ENCODE measurements around the gene HPN. TPM values are rescaled to one million over a fixed set of nuclear protein-coding genes. Genes with fewer than 3 reads are reported as not detected.
A peak's percentile ranks its signal among the peaks of the same experiment; 100 is the strongest.
"Not testable (repeated sequence)": the region's sequence is repeated elsewhere in the genome, so short reads cannot be mapped to it uniquely, and the experiment has no call there.

The HPN gene
- total RNA-seq, 2 experiments from 2014 or later, result 0.11 TPM; not detected in 1

DNA sequence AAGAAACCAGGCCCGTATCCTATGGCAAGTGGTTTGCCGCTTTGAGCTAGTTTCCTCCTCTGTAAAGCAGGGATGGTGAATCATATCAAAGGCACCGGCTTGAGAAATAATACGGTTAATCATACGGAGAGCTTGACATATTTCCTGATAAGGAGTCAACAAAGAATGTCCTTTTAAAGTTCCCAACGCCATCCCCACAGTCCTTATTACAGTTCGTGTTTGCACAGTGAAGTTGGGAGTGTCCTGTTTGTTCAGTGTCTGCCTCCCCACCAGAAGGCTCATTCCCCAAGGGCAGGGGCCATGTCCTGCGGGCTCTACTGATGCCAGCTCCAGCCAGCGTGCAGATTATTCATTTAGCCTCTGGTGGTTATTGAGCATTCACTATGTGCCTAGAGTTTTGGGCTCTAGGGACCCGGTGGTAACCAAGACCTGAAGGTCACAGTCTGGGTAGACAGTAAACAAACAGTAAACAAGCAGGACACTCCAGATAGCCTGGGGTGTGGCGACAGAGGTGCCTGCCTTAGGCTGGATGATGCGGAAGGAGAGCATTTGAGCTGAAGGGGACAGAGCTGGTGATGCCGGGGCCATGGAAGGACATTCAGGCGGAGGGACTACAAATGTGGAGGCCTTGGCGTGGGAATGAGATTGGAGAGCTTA lies 35.1 kb upstream of the HPN start:
- H3K36me3 Mint-ChIP-seq (ENCODE audit: low read depth), result peaks cover 59% of the 10 kb centered on the region
- peak overlapping the region; percentile 31 for H3K27ac Mint-ChIP-seq
- H3K27me3 Mint-ChIP-seq, result no peaks in the 10 kb centered on the region
- no peak overlapping the region for H3K4me3 Mint-ChIP-seq
- ATAC-seq, result no peak
- H3K9me3 Mint-ChIP-seq, result no peaks in the 10 kb centered on the region
- intact Hi-C loops (cut with micrococcal nuclease), result no loop called here
- CTCF ChIA-PET, result interaction anchor here (0.8 to 1.5 kb wide), 3 partner anchors 34 to 38 kb away, joined by 3 read pairs; no protein-coding TSS in a partner anchor
- no peak for DNase-seq
- TF ChIP-seq, protein P1, sequence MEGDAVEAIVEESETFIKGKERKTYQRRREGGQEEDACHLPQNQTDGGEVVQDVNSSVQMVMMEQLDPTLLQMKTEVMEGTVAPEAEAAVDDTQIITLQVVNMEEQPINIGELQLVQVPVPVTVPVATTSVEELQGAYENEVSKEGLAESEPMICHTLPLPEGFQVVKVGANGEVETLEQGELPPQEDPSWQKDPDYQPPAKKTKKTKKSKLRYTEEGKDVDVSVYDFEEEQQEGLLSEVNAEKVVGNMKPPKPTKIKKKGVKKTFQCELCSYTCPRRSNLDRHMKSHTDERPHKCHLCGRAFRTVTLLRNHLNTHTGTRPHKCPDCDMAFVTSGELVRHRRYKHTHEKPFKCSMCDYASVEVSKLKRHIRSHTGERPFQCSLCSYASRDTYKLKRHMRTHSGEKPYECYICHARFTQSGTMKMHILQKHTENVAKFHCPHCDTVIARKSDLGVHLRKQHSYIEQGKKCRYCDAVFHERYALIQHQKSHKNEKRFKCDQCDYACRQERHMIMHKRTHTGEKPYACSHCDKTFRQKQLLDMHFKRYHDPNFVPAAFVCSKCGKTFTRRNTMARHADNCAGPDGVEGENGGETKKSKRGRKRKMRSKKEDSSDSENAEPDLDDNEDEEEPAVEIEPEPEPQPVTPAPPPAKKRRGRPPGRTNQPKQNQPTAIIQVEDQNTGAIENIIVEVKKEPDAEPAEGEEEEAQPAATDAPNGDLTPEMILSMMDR (IDR thresholded peaks at IDR 0.05), result no peak
- POLR2A ChIA-PET, result no interaction called here
- peaks cover 59% of the 10 kb centered on the region for H3K4me1 Mint-ChIP-seq (ENCODE audit: low read depth)

GRCh38 chr19:35006999-35007365 lies 34.5 kb upstream of the HPN start:
- DNase-seq (no peak), ATAC-seq (no peak)
- H3K27ac Mint-ChIP-seq, result peak overlapping the region; percentile 31
- POLR2A ChIA-PET, result no interaction called here
- H3K4me1 Mint-ChIP-seq (ENCODE audit: low read depth), result peaks cover 61% of the 10 kb centered on the region
- TF ChIP-seq, protein P1 (IDR thresholded peaks at IDR 0.05), result no peak
- H3K27me3 Mint-ChIP-seq, result no peaks in the 10 kb centered on the region
- CTCF ChIA-PET, result interaction anchor here (1.5 kb wide), 1 partner anchor 35 kb away, joined by 3 read pairs; no protein-coding TSS in a partner anchor
- H3K9me3 Mint-ChIP-seq, result no peaks in the 10 kb centered on the region
- no peak overlapping the region for H3K4me3 Mint-ChIP-seq
- intact Hi-C loops (cut with micrococcal nuclease), result no loop called here
- peaks cover 62% of the 10 kb centered on the region for H3K36me3 Mint-ChIP-seq (ENCODE audit: low read depth)

- ChIA-PET POLR2A (interaction anchor here (0.8 to 1.0 kb wide), 2 partner anchors 12 to 24 kb away, joined by 3 read pairs; no protein-coding TSS in a partner anchor), CTCF (interaction anchor here (1.3 to 1.5 kb wide), 2 partner anchors 34 to 36 kb away, joined by 3 to 7 read pairs; no protein-coding TSS in a partner anchor)
- Mint-ChIP-seq H3K27ac (peak overlapping the region; percentile 31), H3K4me1 (ENCODE audit: low read depth) (peaks cover 62% of the 10 kb centered on the region), H3K36me3 (ENCODE audit: low read depth) (peaks cover 60% of the 10 kb centered on the region)
- intact Hi-C loops (cut with micrococcal nuclease); DNase-seq; H3K9me3 Mint-ChIP-seq; H3K27me3 Mint-ChIP-seq; ATAC-seq; H3K4me3 Mint-ChIP-seq: not testable (repeated sequence)
These were observed 34.1 kb upstream of the HPN start for GRCh38 chr19:35007427-35007826.

DNA sequence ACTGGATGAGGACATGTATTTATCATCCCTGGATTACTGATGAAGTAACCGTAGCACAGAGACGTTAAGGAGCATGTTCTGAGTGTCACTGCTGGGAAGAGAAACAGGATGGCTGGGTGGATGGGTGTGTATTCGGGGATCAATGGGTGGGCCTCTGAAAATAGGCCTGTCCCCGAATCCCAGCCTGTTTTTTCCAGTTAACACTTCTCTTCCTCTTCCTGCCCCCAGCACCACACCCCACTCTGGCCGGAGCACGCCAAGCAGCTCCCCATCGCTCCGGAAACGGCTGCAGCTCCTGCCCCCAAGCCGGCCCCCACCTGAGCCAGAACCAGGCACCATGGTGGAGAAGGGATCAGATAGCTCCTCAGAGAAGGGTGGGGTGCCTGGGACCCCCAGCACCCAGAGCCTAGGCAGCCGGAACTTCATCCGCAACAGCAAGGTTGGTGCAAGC lies 32.6 kb upstream of the HPN start:
- intact Hi-C loops (cut with micrococcal nuclease), result no loop called here
- H3K4me1 Mint-ChIP-seq (ENCODE audit: low read depth), result peaks cover 62% of the 10 kb centered on the region
- H3K4me3 Mint-ChIP-seq, result no peak overlapping the region
- H3K36me3 Mint-ChIP-seq (ENCODE audit: low read depth), result peaks cover 59% of the 10 kb centered on the region
- DNase-seq (no peak), ATAC-seq (no peak)
- TF ChIP-seq, protein P1 (IDR thresholded peaks at IDR 0.05), result no peak
- CTCF ChIA-PET, result interaction anchor here (1.0 kb wide), 1 partner anchor 346 kb away, joined by 3 read pairs; no protein-coding TSS in a partner anchor
- H3K9me3 Mint-ChIP-seq, result no peaks in the 10 kb centered on the region
- POLR2A ChIA-PET, result interaction anchor here (0.9 to 1.7 kb wide), 3 partner anchors 9 to 12 kb away, joined by 3 to 11 read pairs (median 3); partner anchors contain the start of gene GRAMD1A
- H3K27me3 Mint-ChIP-seq, result no peaks in the 10 kb centered on the region
- no peak overlapping the region for H3K27ac Mint-ChIP-seq

DNA sequence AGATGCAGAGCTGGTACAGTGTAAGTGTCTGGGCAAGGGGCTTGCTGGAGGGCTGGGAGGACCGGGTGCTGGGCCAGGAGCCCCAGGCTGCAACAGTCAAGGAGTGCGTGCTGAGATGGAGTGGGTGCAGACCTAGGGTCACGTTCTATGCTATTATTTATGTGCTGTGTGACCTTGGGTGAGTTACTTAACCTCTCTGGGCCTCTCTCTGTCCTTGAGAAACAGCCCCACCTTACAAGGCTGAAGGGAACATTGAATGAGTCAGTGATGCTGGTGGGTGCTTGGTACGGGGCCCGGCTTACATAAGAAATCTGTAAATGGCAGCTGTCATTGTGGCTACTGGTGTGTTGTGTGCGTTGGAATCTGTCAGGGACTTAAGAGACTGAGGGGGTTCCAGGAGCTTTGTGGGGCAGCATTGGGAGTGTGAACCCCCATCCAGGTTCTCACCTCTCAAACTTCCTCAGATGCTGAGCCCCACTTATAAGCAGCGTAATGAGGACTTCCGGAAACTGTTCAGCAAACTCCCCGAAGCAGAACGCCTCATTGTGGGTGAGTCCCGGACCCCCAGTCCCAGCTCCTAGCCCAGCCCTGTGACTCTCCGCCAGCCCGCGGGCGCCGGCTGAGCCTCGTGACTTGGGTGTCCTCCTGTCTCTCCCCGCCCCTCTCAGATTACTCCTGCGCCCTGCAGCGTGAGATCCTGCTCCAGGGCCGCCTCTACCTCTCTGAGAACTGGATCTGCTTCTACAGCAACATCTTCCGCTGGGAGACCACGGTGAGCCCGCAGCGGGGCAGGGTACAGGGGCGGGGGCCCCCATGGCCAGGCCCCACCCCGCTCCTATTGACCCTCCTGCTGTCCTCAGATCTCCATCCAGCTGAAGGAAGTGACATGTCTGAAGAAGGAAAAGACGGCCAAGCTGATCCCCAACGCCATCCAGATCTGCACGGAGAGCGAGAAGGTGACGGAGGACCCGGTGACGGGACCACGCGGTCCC lies 31.8 kb upstream of the HPN start:
- Mint-ChIP-seq H3K9me3 (no peaks in the 10 kb centered on the region), H3K27me3 (no peaks in the 10 kb centered on the region), H3K36me3 (ENCODE audit: low read depth) (peaks cover 64% of the 10 kb centered on the region), H3K4me1 (ENCODE audit: low read depth) (peaks cover 62% of the 10 kb centered on the region), H3K4me3 (no peak overlapping the region), H3K27ac (peak overlapping the region; percentile 85)
- no peak for DNase-seq
- ChIA-PET POLR2A (interaction anchor here (0.9 to 1.7 kb wide), 3 partner anchors 10 to 21 kb away, joined by 3 to 11 read pairs (median 3); partner anchors contain the start of gene GRAMD1A), CTCF (interaction anchor here (0.6 to 5.1 kb wide), 3 partner anchors 37 to 347 kb away, joined by 3 to 92 read pairs (median 3); no protein-coding TSS in a partner anchor)
- ATAC-seq, result no peak
- TF ChIP-seq, protein P1 (IDR thresholded peaks at IDR 0.05), result no peak
- intact Hi-C loops (cut with micrococcal nuclease), result no loop called here

Measured in activated CD8-positive, alpha-beta T cell treated with anti-CD3 and anti-CD28 coated beads for 36 hours (primary cell).